Left forelimb (tissue), 1 donor: ENCODE data around the gene DHX35.
"Not testable (repeated sequence)": the region's sequence is repeated elsewhere in the genome, so short reads cannot be mapped to it uniquely, and the experiment has no call there.

ENCODE experiments used
- DNase-seq: peaks from one replicate; pipeline ENCODE4 v3.0.0-alpha.2; 2018; ENCODE audit warnings: low spot score

The DHX35 gene

GRCh38 chr20:38979434-38979833, 17.3 kb downstream of the DHX35 start:
- DNase-seq = no peak

- no peak for DNase-seq
Observed at GRCh38 chr20:38979842-38980241, 17.7 kb downstream of the DHX35 start.

GRCh38 chr20:38982291-38982690, 20.1 kb downstream of the DHX35 start:
- no peak for DNase-seq

- no peak for DNase-seq
Observed at GRCh38 chr20:38985060-38985459, 22.9 kb downstream of the DHX35 start.

GRCh38 chr20:38985603-38986170, 23.5 kb downstream of the DHX35 start:
- DNase-seq = no peak

- no peak for DNase-seq
Observed at GRCh38 chr20:38986663-38987062, 24.5 kb downstream of the DHX35 start.

- DNase-seq = no peak
Observed at GRCh38 chr20:38987777-38988176, 25.6 kb downstream of the DHX35 start.

GRCh38 chr20:38990728-38991127, 28.6 kb downstream of the DHX35 start:
- DNase-seq = no peak

- no peak for DNase-seq
Observed at GRCh38 chr20:38991814-38992704, 29.9 kb downstream of the DHX35 start.

- no peak for DNase-seq
Observed at GRCh38 chr20:38995536-38996044, 33.4 kb downstream of the DHX35 start.

GRCh38 chr20:38996866-38997265, 34.7 kb downstream of the DHX35 start:
- not testable (repeated sequence) for DNase-seq

- DNase-seq = no peak
Observed at GRCh38 chr20:38997622-38998021, 35.5 kb downstream of the DHX35 start.

GRCh38 chr20:38999217-38999616, 37.1 kb downstream of the DHX35 start:
- DNase-seq = no peak

GRCh38 chr20:38999965-39000910, 38.1 kb downstream of the DHX35 start:
- no peak for DNase-seq

GRCh38 chr20:39004508-39004907, 42.4 kb downstream of the DHX35 start:
- no peak for DNase-seq

- DNase-seq = no peak
Observed at GRCh38 chr20:39009348-39009747, 47.2 kb downstream of the DHX35 start.

- DNase-seq = no peak
Observed at GRCh38 chr20:39010496-39010895, 48.4 kb downstream of the DHX35 start.

GRCh38 chr20:39013662-39014109, 51.5 kb downstream of the DHX35 start:
- no peak for DNase-seq

- DNase-seq = no peak
Observed at GRCh38 chr20:39016041-39016440, 53.9 kb downstream of the DHX35 start.

- DNase-seq = no peak
Observed at GRCh38 chr20:39016506-39016905, 54.4 kb downstream of the DHX35 start.

- DNase-seq = no peak
Observed at GRCh38 chr20:39019027-39019426, 56.9 kb downstream of the DHX35 start.

- DNase-seq = no peak
Observed at GRCh38 chr20:39019805-39020325, 57.7 kb downstream of the DHX35 start.
